ENCODE measurements around the gene GPATCH1.

GPATCH1 gene

DNA sequence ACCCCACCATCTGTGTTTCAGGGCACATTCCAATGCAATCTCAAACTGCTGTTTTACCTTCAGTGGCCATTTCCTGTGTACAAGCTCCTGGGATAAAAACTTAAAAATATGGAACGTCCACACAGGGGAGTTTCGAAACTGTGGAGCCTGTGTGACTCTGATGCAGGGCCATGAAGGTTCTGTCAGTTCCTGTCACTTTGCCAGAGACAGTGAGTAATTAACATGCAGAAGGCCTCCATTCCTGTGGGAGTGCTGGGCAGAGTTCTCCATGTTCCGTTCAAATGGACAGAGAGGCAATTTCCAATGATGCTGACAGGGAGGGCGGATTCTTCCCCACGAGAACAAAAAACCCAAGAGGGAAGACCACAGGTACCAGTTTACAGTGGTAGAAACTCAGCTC lies 75.4 kb downstream of the GPATCH1 start:
- no peaks in the 10 kb centered on the region for H3K36me3 ChIP-seq (ENCODE audit: insufficient read depth, low read length)
- H2AFZ ChIP-seq (ENCODE audit: low read length), result no peak overlapping the region
- H3K27me3 ChIP-seq (ENCODE audit: insufficient read depth, low read length), result no peaks in the 10 kb centered on the region
- no peaks in the 10 kb centered on the region for H3K9me2 ChIP-seq (ENCODE audit: low read depth, low read length)
- no peak overlapping the region for H3K4me3 ChIP-seq (ENCODE audit: low read depth, low read length, poor library complexity, severe bottlenecking)
- TF ChIP-seq, protein P1, sequence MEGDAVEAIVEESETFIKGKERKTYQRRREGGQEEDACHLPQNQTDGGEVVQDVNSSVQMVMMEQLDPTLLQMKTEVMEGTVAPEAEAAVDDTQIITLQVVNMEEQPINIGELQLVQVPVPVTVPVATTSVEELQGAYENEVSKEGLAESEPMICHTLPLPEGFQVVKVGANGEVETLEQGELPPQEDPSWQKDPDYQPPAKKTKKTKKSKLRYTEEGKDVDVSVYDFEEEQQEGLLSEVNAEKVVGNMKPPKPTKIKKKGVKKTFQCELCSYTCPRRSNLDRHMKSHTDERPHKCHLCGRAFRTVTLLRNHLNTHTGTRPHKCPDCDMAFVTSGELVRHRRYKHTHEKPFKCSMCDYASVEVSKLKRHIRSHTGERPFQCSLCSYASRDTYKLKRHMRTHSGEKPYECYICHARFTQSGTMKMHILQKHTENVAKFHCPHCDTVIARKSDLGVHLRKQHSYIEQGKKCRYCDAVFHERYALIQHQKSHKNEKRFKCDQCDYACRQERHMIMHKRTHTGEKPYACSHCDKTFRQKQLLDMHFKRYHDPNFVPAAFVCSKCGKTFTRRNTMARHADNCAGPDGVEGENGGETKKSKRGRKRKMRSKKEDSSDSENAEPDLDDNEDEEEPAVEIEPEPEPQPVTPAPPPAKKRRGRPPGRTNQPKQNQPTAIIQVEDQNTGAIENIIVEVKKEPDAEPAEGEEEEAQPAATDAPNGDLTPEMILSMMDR (IDR thresholded peaks at IDR 0.05; ENCODE audit: low read length), result no peak
- TF ChIP-seq EZH2 (IDR thresholded peaks at IDR 0.05; ENCODE audit: borderline replicate concordance, low read length), result no peak
- no peaks in the 10 kb centered on the region for H4K20me1 ChIP-seq (ENCODE audit: insufficient read depth, low read length)
- H3K27ac ChIP-seq (ENCODE audit: low read depth, low read length, poor library complexity, severe bottlenecking), result no peak overlapping the region
- H3K79me2 ChIP-seq (ENCODE audit: insufficient read depth, low read length), result no peaks in the 10 kb centered on the region
- no peaks in the 10 kb centered on the region for H3K9me3 ChIP-seq (ENCODE audit: low read length)
- no peak overlapping the region for H3K4me2 ChIP-seq (ENCODE audit: low read length)
- H3K4me1 ChIP-seq (ENCODE audit: insufficient read depth, low read length, severe bottlenecking), result no peaks in the 10 kb centered on the region
- no peaks in the 10 kb centered on the region for H3F3A ChIP-seq (ENCODE audit: insufficient read depth, low read length)
- H3K9ac ChIP-seq (ENCODE audit: low read length), result no peak overlapping the region

DNA sequence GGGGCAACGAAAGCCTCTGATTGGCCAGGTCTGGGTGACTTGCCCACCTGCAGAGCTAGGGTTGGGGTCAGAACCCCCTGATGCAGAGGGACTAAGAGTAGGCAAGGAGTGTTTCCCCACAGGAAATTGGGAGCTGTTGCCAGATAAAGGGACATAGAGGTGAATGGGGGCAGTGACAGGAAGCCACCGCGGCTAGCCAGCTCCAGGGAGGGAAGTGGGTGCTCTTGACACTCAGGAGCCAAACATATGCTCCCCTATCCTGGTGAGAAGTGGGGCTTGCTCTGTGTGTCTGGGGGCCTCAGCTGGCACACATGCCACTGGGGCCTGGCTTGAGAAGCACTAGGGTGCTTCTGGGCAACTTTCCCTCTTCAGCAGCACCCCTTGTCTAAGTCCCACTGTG lies 76.9 kb downstream of the GPATCH1 start:
- Histone ChIP-seq H4K20me1 (ENCODE audit: insufficient read depth, low read length) (no peaks in the 10 kb centered on the region), H3K9me3 (ENCODE audit: low read length) (no peaks in the 10 kb centered on the region), H3K4me2 (ENCODE audit: low read length) (no peak overlapping the region), H3K9ac (ENCODE audit: low read length) (no peak overlapping the region), H3K36me3 (ENCODE audit: insufficient read depth, low read length) (no peaks in the 10 kb centered on the region), H3K9me2 (ENCODE audit: low read depth, low read length) (no peaks in the 10 kb centered on the region), H3K4me1 (ENCODE audit: insufficient read depth, low read length, severe bottlenecking) (no peaks in the 10 kb centered on the region), H3K27ac (ENCODE audit: low read depth, low read length, poor library complexity, severe bottlenecking) (no peak overlapping the region), H2AFZ (ENCODE audit: low read length) (no peak overlapping the region), H3F3A (ENCODE audit: insufficient read depth, low read length) (no peaks in the 10 kb centered on the region), H3K4me3 (ENCODE audit: low read depth, low read length, poor library complexity, severe bottlenecking) (no peak overlapping the region), H3K79me2 (ENCODE audit: insufficient read depth, low read length) (no peaks in the 10 kb centered on the region), H3K27me3 (ENCODE audit: insufficient read depth, low read length) (no peaks in the 10 kb centered on the region)
- TF ChIP-seq, protein P1 (IDR thresholded peaks at IDR 0.05; ENCODE audit: low read length), result no peak
- TF ChIP-seq EZH2 (IDR thresholded peaks at IDR 0.05; ENCODE audit: borderline replicate concordance, low read length), result no peak

DNA sequence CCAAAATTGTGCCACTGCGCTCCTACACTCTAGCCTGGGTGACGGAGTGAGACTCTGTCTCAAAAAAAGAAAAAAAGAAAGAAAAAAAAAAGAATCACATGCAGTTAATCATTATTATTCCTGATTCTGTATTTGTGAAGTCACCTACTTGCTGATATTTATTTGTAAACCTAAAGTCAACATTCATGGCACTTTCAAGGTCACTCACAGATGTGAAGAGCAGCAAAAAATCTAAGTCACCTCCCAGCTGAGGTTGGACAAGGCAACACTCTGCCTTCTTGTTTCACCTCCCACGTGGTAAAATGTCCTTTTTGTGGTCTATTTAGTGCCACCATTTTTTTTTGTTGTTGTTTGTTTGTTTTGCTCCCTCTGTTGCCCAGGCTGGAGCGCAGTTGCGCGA lies 77.4 kb downstream of the GPATCH1 start:
- TF ChIP-seq, protein P1 (IDR thresholded peaks at IDR 0.05; ENCODE audit: low read length), result no peak
- no peak for TF ChIP-seq EZH2 (IDR thresholded peaks at IDR 0.05; ENCODE audit: borderline replicate concordance, low read length)
- Histone ChIP-seq H3K36me3 (ENCODE audit: insufficient read depth, low read length) (no peaks in the 10 kb centered on the region), H4K20me1 (ENCODE audit: insufficient read depth, low read length) (no peaks in the 10 kb centered on the region), H3K4me1 (ENCODE audit: insufficient read depth, low read length, severe bottlenecking) (no peaks in the 10 kb centered on the region), H2AFZ (ENCODE audit: low read length) (no peak overlapping the region), H3K27ac (ENCODE audit: low read depth, low read length, poor library complexity, severe bottlenecking) (no peak overlapping the region), H3K4me2 (ENCODE audit: low read length) (no peak overlapping the region), H3K79me2 (ENCODE audit: insufficient read depth, low read length) (no peaks in the 10 kb centered on the region), H3K4me3 (ENCODE audit: low read depth, low read length, poor library complexity, severe bottlenecking) (no peak overlapping the region), H3K9ac (ENCODE audit: low read length) (no peak overlapping the region), H3K9me3 (ENCODE audit: low read length) (no peaks in the 10 kb centered on the region), H3K9me2 (ENCODE audit: low read depth, low read length) (no peaks in the 10 kb centered on the region), H3K27me3 (ENCODE audit: insufficient read depth, low read length) (no peaks in the 10 kb centered on the region), H3F3A (ENCODE audit: insufficient read depth, low read length) (no peaks in the 10 kb centered on the region)
